ENCODE results near the gene MCMBP. TPM values are rescaled to one million over a fixed set of nuclear protein-coding genes. Genes with fewer than 3 reads are reported as not detected.

Gene MCMBP
- total RNA-seq, 1 experiment from 2014 or later = 36.1 TPM

DNA sequence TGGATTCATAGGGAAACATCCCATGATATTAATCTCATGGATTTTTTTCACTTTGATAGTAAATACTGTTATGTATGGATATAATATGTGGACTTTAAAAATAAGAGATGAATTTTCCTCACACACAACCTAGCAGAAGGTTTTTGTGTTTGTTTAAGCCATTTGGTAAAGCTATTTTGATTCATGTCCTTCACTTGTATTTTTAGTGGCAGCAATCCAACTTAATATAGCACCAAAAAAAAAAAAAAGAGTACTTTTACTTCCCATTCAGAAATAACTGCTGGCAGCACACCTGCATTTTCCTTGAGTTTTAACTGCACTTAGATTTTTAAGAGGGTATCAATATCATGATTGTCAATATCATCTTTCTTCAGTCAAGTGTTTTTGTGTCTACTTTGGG lies 60.0 kb downstream of the MCMBP start:
- Histone ChIP-seq H3K27me3 (ENCODE audit: low read length) (no peaks in the 10 kb centered on the region), H3K9me3 (ENCODE audit: low read length) (no peaks in the 10 kb centered on the region), H3K4me2 (ENCODE audit: low read length) (no peak overlapping the region), H2AFZ (ENCODE audit: low read length) (no peak overlapping the region), H3K27ac (ENCODE audit: low read length) (no peak overlapping the region), H3K4me1 (ENCODE audit: insufficient read depth, low read length) (no peaks in the 10 kb centered on the region), H4K20me1 (ENCODE audit: low read length) (no peaks in the 10 kb centered on the region), H3K4me3 (ENCODE audit: low read length) (no peak overlapping the region), H3F3A (ENCODE audit: low read length, unreplicated experiment) (no peaks in the 10 kb centered on the region), H3K9me2 (replicated peaks; ENCODE audit: low read length) (no peaks in the 10 kb centered on the region), H3K9ac (ENCODE audit: low read length) (no peak overlapping the region), H3K36me3 (ENCODE audit: low read depth, low read length) (no peaks in the 10 kb centered on the region), H3K79me2 (ENCODE audit: low read length) (no peaks in the 10 kb centered on the region)
- CTCF ChIA-PET = no interaction called here
- intact Hi-C loops (cut with micrococcal nuclease) = no loop called here
- TF ChIP-seq, protein P1, sequence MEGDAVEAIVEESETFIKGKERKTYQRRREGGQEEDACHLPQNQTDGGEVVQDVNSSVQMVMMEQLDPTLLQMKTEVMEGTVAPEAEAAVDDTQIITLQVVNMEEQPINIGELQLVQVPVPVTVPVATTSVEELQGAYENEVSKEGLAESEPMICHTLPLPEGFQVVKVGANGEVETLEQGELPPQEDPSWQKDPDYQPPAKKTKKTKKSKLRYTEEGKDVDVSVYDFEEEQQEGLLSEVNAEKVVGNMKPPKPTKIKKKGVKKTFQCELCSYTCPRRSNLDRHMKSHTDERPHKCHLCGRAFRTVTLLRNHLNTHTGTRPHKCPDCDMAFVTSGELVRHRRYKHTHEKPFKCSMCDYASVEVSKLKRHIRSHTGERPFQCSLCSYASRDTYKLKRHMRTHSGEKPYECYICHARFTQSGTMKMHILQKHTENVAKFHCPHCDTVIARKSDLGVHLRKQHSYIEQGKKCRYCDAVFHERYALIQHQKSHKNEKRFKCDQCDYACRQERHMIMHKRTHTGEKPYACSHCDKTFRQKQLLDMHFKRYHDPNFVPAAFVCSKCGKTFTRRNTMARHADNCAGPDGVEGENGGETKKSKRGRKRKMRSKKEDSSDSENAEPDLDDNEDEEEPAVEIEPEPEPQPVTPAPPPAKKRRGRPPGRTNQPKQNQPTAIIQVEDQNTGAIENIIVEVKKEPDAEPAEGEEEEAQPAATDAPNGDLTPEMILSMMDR (conservative IDR thresholded peaks at IDR 0.05; ENCODE audit: low read depth, low read length) = no peak
- POLR2A ChIA-PET (ENCODE audit: unreplicated experiment) = no interaction called here
- no peak for DNase-seq
- no TSS peak for BruUV-seq (replicated peaks)
- ATAC-seq = no peak

DNA sequence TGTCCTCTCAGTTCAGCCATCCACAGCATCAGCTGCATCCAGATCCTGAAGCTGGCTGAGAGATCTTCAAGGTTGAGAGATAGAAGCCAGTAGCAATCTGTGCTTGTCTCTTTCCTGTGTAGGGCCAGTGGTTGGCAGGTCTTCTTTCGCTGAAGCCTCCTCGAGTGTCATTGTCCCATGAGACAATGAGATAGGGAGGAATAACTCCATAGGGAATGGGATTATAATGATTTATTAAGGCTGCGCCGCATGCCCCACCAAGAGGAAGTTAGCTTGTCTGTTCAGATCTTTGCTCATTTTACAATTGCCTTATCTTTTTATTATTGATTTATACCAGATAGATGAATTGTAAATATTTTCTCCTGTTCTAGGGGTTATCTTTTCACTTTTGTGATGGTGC lies 61.5 kb downstream of the MCMBP start:
- no peak for DNase-seq
- CTCF ChIA-PET = no interaction called here

DNA sequence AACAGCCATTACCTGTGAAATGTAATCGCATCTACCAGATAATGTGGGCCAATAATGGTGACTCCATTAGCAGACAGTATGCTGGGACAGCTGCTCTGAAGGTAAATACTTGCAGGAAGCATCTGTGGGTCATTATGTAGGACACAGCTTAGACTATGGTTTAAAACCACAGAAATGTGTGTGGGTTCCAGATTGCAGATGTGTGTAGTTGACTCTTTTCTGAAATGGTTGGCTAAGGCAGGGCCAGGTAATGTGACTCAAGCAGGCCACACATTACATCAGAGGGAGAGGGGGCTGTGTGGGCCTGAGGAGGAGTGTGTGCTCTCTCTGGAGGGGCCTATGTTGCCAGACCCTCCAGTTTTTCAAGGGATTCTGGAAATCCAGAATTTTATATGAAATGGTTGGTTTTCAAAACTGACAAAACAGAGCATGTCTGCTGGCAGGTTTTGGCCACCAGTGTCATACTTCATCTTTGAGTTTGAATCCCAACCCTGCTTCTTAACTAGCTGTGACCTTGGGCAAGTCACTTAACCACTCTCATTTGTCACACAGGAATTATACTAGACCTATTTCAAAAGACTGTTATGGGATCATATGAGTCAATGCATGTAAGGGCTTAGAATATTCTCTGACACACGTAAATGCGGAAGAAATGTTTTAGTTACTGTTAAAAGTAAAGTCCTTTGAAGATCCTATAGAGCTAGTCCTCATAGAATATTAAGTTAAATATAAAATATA lies 64.5 kb downstream of the MCMBP start:
- Histone ChIP-seq H3K4me2 (ENCODE audit: low read length) (no peak overlapping the region), H3K9me3 (ENCODE audit: low read length) (no peaks in the 10 kb centered on the region), H3K4me1 (ENCODE audit: insufficient read depth, low read length) (no peaks in the 10 kb centered on the region), H3K27ac (ENCODE audit: low read length) (no peak overlapping the region), H4K20me1 (ENCODE audit: low read length) (no peaks in the 10 kb centered on the region), H3K4me3 (ENCODE audit: low read length) (no peak overlapping the region), H3K9ac (ENCODE audit: low read length) (no peak overlapping the region), H3K9me2 (replicated peaks; ENCODE audit: low read length) (no peaks in the 10 kb centered on the region), H2AFZ (ENCODE audit: low read length) (no peak overlapping the region), H3F3A (ENCODE audit: low read length, unreplicated experiment) (no peaks in the 10 kb centered on the region), H3K79me2 (ENCODE audit: low read length) (no peaks in the 10 kb centered on the region), H3K36me3 (ENCODE audit: low read depth, low read length) (no peaks in the 10 kb centered on the region), H3K27me3 (ENCODE audit: low read length) (no peaks in the 10 kb centered on the region)
- ChIA-PET CTCF (no interaction called here), POLR2A (ENCODE audit: unreplicated experiment) (no interaction called here)
- no peak for TF ChIP-seq EZH2phosphoT487 (IDR thresholded peaks at IDR 0.05; ENCODE audit: borderline replicate concordance, low read length)
- no peak for TF ChIP-seq EZH2 (IDR thresholded peaks at IDR 0.05; ENCODE audit: low read length, unreplicated experiment)
- TF ChIP-seq, protein P1 (conservative IDR thresholded peaks at IDR 0.05; ENCODE audit: low read depth, low read length) = no peak
- BruUV-seq (replicated peaks) = no TSS peak
- DNase-seq (no peak), ATAC-seq (no peak)
- intact Hi-C loops (cut with micrococcal nuclease) = no loop called here

More for the DNA sequence above, 61.5 kb downstream of the MCMBP start:
- H2AFZ ChIP-seq (ENCODE audit: low read length) = no peak overlapping the region
- intact Hi-C loops (cut with micrococcal nuclease) = no loop called here
- no TSS peak for BruUV-seq (replicated peaks)
- no peak for TF ChIP-seq EZH2phosphoT487 (IDR thresholded peaks at IDR 0.05; ENCODE audit: borderline replicate concordance, low read length)
- TF ChIP-seq, protein P1 (conservative IDR thresholded peaks at IDR 0.05; ENCODE audit: low read depth, low read length) = no peak
- TF ChIP-seq EZH2 (IDR thresholded peaks at IDR 0.05; ENCODE audit: low read length, unreplicated experiment) = no peak
- no peak overlapping the region for H3K4me3 ChIP-seq (ENCODE audit: low read length)
- no peak overlapping the region for H3K9ac ChIP-seq (ENCODE audit: low read length)
- no peaks in the 10 kb centered on the region for H3K36me3 ChIP-seq (ENCODE audit: low read depth, low read length)
- no peaks in the 10 kb centered on the region for H3K79me2 ChIP-seq (ENCODE audit: low read length)
- ATAC-seq = no peak
- no peaks in the 10 kb centered on the region for H3K27me3 ChIP-seq (ENCODE audit: low read length)
- H3K27ac ChIP-seq (ENCODE audit: low read length) = no peak overlapping the region
- no peaks in the 10 kb centered on the region for H3K9me2 ChIP-seq (replicated peaks; ENCODE audit: low read length)
- no peaks in the 10 kb centered on the region for H3F3A ChIP-seq (ENCODE audit: low read length, unreplicated experiment)
- no peaks in the 10 kb centered on the region for H3K4me1 ChIP-seq (ENCODE audit: insufficient read depth, low read length)
- POLR2A ChIA-PET (ENCODE audit: unreplicated experiment) = no interaction called here
- H3K9me3 ChIP-seq (ENCODE audit: low read length) = no peaks in the 10 kb centered on the region
- H3K4me2 ChIP-seq (ENCODE audit: low read length) = no peak overlapping the region
- H4K20me1 ChIP-seq (ENCODE audit: low read length) = no peaks in the 10 kb centered on the region

All from PC-3 (cell line).